Esophagus muscularis mucosa (tissue), 4 donors: ENCODE results near the gene SHB. TPM values are rescaled to one million over a fixed set of nuclear protein-coding genes. Genes with fewer than 3 reads are reported as not detected.

Experiments
- DNase-seq: peaks from one replicate; pipeline ENCODE4 v3.0.0-alpha.2; 2017; ENCODE audit errors: extremely low spot score
- H3K27ac ChIP-seq, 4 donors: fragments of 200-600 bp; sonication (generic); replicated peaks in 1 of 4; 1 replicate in 3 of 4; 2 replicates in 1 of 4; pipeline ENCODE4 v1.5.1; 2016 to 2019; ENCODE audit warnings: mild to moderate bottlenecking in 1 of 4
- H3K27me3 ChIP-seq, 4 donors: fragments of 200-600 bp; sonication (generic); one replicate each; pipeline versions ENCODE4 v1.5.1 to v1.6.0; 2016 to 2019
- H3K36me3 ChIP-seq, 4 donors: fragments of 200-600 bp; sonication (generic); one replicate each; pipeline ENCODE4 v1.5.1; 2016 to 2019
- H3K4me1 ChIP-seq, 4 donors: fragments of 200-600 bp; sonication (generic); one replicate each; pipeline ENCODE4 v1.5.1; 2016 to 2019
- H3K4me3 ChIP-seq, 4 donors: fragments of 200-600 bp; sonication (generic); 1 replicate in 2 of 4; 2 replicates in 2 of 4; pipeline ENCODE4 v1.5.1; 2016 to 2019; ENCODE audit warnings: mild to moderate bottlenecking in 4 of 4, moderate library complexity in 1 of 4
- H3K9me3 ChIP-seq, 4 donors: fragments of 200-600 bp; sonication (generic); 1 replicate in 3 of 4; 2 replicates in 1 of 4; pipeline ENCODE4 v1.5.1; 2016 to 2019
- EP300 ChIP-seq: sonication (generic); formaldehyde crosslinking; IDR thresholded peaks from one replicate; pipeline ENCODE4 v1.6.1; 2017; ENCODE audit warnings: antibody characterized with exemption
- POLR2A ChIP-seq: fragments of 450-650 bp; IDR thresholded peaks from one replicate; pipeline ENCODE4 v1.6.1; 2017; ENCODE audit warnings: antibody characterized with exemption, moderate library complexity, mild to moderate bottlenecking, low read depth
- POLR2AphosphoS5 ChIP-seq, 2 donors: sonication (generic); formaldehyde crosslinking; IDR thresholded peaks; one replicate each; pipeline ENCODE4 v1.6.1; 2017; ENCODE audit warnings: antibody characterized with exemption in 2 of 2
- WGBS: methylation state at CpG from one replicate; pipeline ENCODE4 v1.1.5; 2018; 5-methylcytosine and 5-hydroxymethylcytosine counted together
- intact Hi-C: fragments of 100-400 bp; cut with DNase I; formaldehyde crosslinking; loops from one replicate; pipeline ENCODE4 v1.15.1; 2023
- total RNA-seq, 4 donors: library from RNA; depleted of rRNA; stranded (reverse); fragments of >200 nt; gene quantifications; one replicate each; pipeline versions ENCODE4 v1.1.0 to v1.2.1, GENCODE V29; 2016
- TF ChIP-seq, protein P1 (sequence below), 3 experiments: fragments of 200-600 bp in 2 of 3; fragments of 450-650 bp in 1 of 3; sonication (generic) in 2 of 3; IDR thresholded peaks; one replicate each; pipeline ENCODE4 v1.5.1; 2017 to 2019; ENCODE audit warnings: antibody characterized with exemption in 3 of 3, mild to moderate bottlenecking in 2 of 3, moderate library complexity in 1 of 3

The SHB gene
- total RNA-seq, 4 donors from 2014 or later, result 16.6 to 21.2 (median 21.0) TPM

DNA sequence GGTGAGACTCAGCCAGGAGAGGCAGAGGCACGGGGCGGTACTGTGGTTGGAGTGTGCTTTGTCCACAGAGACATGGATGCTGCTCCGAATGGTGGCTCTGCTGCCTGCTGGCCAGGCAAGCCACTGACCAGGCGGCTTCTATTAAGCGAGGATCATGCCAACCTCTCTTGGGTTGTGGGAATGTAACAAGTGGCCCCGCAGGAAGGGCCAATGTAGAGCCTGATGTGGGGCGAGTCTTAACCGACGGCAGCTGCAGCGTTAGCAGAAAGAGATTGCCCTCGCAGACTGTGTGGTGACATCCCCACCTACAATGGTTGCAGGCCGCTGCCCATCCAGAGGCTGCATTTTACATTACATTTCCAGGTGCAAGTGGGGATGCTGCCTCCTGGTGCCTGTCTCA is 118.5 kb downstream of the SHB start:
- Histone ChIP-seq H3K9me3 (no peaks in the 10 kb centered on the region), H3K27me3 (no peaks in the 10 kb centered on the region), H3K36me3 (peaks cover 15 to 76% (median 38%) of the 10 kb centered on the region in 4 donors), H3K4me3 (no peak overlapping the region), H3K27ac (no peak overlapping the region), H3K4me1 (peaks cover 27 to 37% (median 30%) of the 10 kb centered on the region in 4 donors)
- no peak for TF ChIP-seq POLR2A
- TF ChIP-seq, protein P1, sequence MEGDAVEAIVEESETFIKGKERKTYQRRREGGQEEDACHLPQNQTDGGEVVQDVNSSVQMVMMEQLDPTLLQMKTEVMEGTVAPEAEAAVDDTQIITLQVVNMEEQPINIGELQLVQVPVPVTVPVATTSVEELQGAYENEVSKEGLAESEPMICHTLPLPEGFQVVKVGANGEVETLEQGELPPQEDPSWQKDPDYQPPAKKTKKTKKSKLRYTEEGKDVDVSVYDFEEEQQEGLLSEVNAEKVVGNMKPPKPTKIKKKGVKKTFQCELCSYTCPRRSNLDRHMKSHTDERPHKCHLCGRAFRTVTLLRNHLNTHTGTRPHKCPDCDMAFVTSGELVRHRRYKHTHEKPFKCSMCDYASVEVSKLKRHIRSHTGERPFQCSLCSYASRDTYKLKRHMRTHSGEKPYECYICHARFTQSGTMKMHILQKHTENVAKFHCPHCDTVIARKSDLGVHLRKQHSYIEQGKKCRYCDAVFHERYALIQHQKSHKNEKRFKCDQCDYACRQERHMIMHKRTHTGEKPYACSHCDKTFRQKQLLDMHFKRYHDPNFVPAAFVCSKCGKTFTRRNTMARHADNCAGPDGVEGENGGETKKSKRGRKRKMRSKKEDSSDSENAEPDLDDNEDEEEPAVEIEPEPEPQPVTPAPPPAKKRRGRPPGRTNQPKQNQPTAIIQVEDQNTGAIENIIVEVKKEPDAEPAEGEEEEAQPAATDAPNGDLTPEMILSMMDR (IDR thresholded peaks at IDR 0.05), result no peak
- TF ChIP-seq POLR2AphosphoS5 (IDR thresholded peaks at IDR 0.05), result no peak
- TF ChIP-seq EP300, result no peak
- DNase-seq, result no peak
- intact Hi-C loops, result no loop called here
- 100% methylated on average over 1 of the region's 12 CpGs for WGBS

- no peak overlapping the region for H3K27ac ChIP-seq
- H3K4me1 ChIP-seq, result peaks cover 34 to 45% (median 35%) of the 10 kb centered on the region in 4 donors
- 71% methylated on average over 8 of the region's 8 CpGs for WGBS
- no peaks in the 10 kb centered on the region for H3K27me3 ChIP-seq
- DNase-seq, result no peak
- peaks cover 15 to 66% (median 33%) of the 10 kb centered on the region in 4 donors for H3K36me3 ChIP-seq
- TF ChIP-seq EP300 (no peak), POLR2A (no peak), POLR2AphosphoS5 (IDR thresholded peaks at IDR 0.05) (no peak)
- TF ChIP-seq, protein P1 (IDR thresholded peaks at IDR 0.05), result no peak
- no peaks in the 10 kb centered on the region for H3K9me3 ChIP-seq
- intact Hi-C loops, result no loop called here
- H3K4me3 ChIP-seq, result no peak overlapping the region
Observed at GRCh38 chr9:37949576-37949975, 119.5 kb downstream of the SHB start.

DNA sequence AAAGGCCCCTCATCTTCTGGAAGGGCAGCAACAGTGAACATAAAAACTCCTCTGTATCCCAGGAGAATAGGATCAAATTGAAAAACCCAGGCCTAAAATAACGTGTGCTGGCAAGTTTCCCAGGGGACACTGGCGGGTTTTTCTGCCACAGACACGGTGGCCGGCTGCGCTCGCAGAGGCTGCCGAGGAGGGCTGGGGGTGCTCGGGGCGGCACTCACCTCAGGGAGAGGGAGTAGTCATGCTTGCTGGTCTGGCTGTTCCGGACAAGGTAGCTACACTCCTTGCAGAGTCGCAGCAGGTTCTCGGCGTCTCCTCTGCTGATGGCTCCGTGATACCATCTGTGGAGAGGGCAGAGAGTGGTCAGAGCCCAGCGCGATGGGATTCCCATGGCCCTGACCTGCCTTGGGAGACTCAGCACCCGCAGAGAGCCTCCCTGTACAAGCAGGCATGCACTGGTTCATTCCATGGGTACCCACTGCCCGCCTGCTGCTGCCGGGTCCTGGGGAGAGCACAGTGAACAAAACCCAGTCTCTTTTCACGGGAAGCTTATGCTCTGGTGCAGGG is 120.5 kb downstream of the SHB start:
- H3K4me1 ChIP-seq, result peaks cover 34 to 45% (median 35%) of the 10 kb centered on the region in 4 donors
- TF ChIP-seq POLR2A (no peak), POLR2AphosphoS5 (IDR thresholded peaks at IDR 0.05) (no peak), EP300 (no peak)
- TF ChIP-seq, protein P1 (IDR thresholded peaks at IDR 0.05), result no peak
- no peak overlapping the region for H3K27ac ChIP-seq
- H3K9me3 ChIP-seq, result no peaks in the 10 kb centered on the region
- no peak for DNase-seq
- WGBS, result 80% methylated on average over 14 of the region's 20 CpGs
- H3K36me3 ChIP-seq, result peaks cover 15 to 65% (median 35%) of the 10 kb centered on the region in 4 donors
- H3K4me3 ChIP-seq, result no peak overlapping the region
- no peaks in the 10 kb centered on the region for H3K27me3 ChIP-seq
- intact Hi-C loops, result no loop called here

DNA sequence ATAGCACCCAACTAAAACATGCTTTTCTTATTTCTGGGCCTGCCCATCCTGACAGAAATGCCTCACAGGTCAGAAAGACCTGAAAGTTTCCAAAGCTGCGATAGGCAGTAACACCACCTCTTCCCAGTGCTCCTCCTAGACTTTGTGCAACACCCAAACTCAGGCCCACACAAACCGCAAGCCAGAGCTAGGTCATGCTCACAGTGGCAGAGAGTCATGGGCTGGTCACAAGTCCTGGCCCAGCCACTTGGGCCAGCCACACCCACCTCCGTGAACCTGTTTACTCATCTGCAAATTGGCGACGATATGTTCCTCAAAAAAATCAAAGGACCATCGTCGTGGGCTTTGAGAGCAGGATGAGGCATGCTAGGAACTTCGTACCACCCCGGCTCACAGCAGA is 121.0 kb downstream of the SHB start:
- no peaks in the 10 kb centered on the region for H3K9me3 ChIP-seq
- H3K4me1 ChIP-seq, result peaks cover 34 to 44% (median 35%) of the 10 kb centered on the region in 4 donors
- TF ChIP-seq POLR2A, result no peak
- no peak for TF ChIP-seq EP300
- TF ChIP-seq POLR2AphosphoS5 (IDR thresholded peaks at IDR 0.05), result no peak
- TF ChIP-seq, protein P1 (IDR thresholded peaks at IDR 0.05), result no peak
- H3K4me3 ChIP-seq, result no peak overlapping the region
- no peak for DNase-seq
- H3K27me3 ChIP-seq, result no peaks in the 10 kb centered on the region
- no peak overlapping the region for H3K27ac ChIP-seq
- H3K36me3 ChIP-seq, result peaks cover 15 to 59% (median 35%) of the 10 kb centered on the region in 4 donors
- 91% methylated on average over 9 of the region's 9 CpGs for WGBS
- intact Hi-C loops, result no loop called here

- no peak for TF ChIP-seq EP300
- no peak for TF ChIP-seq POLR2A
- TF ChIP-seq POLR2AphosphoS5 (IDR thresholded peaks at IDR 0.05), result no peak
- TF ChIP-seq, protein P1 (IDR thresholded peaks at IDR 0.05), result no peak
Observed at GRCh38 chr9:37947471-37947870, 121.6 kb downstream of the SHB start.

More at GRCh38 chr9:37947471-37947870, 121.6 kb downstream of the SHB start:
- Histone ChIP-seq H3K27ac (no peak overlapping the region), H3K9me3 (no peaks in the 10 kb centered on the region), H3K27me3 (no peaks in the 10 kb centered on the region), H3K36me3 (peaks cover 15 to 54% (median 35%) of the 10 kb centered on the region in 4 donors), H3K4me3 (no peak overlapping the region), H3K4me1 (peaks cover 33 to 44% (median 35%) of the 10 kb centered on the region in 4 donors)
- 95% methylated on average over 6 of the region's 7 CpGs for WGBS
- no peak for DNase-seq
- intact Hi-C loops, result no loop called here
